GM19468 (cell line): ENCODE data around the gene USP24.
"Not testable (repeated sequence)": the region's sequence is repeated elsewhere in the genome, so short reads cannot be mapped to it uniquely, and the experiment has no call there.

Source experiments
- ATAC-seq: cut with Tn5 transposase; IDR thresholded peaks from one replicate; pipeline ENCODE4 v1.9.1; 2021; ENCODE audit warnings: mild to moderate bottlenecking, moderate library complexity, moderate number of reproducible peaks; ENCODE audit not compliant: unreplicated experiment; ENCODE audit errors: extremely low read depth

The USP24 gene

DNA sequence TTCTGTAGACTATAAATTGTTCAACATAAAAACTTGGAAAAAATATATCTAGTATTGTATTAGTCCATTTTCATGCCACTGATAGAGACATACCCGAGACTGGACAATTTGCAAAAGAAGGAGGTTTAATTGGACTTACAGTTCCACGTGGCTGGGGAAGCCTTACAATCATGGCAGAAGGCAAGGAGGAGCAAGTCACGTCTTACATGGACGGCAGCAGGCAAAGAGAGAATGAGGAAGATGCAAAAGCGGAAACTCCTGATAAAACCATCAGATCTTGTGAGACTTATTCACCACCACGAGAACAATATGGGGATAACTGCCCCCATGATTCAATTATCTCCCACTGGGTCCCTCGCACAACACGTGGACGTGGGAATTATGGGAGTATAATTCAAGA is 15.4 kb downstream of the USP24 start:
- ATAC-seq = not testable (repeated sequence)

DNA sequence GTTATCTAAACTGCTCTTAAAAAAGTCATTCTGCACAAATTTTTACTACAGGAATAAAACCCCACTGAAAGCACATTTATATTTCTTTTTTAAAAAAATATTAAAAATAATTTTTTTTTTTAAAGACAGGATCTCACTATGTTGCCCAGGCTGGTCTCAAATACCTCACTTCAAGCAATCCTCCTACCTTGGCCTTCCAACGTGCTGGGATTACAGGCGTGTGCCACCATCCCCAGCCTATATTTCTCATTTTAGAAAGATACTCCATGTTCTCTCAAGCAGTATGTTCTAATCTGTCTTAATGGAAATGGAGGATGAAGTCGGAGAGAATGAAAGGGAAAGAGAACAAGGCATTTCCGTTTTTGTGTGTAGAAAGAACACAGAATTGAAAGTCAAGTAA is 17.1 kb downstream of the USP24 start:
- ATAC-seq = no peak

DNA sequence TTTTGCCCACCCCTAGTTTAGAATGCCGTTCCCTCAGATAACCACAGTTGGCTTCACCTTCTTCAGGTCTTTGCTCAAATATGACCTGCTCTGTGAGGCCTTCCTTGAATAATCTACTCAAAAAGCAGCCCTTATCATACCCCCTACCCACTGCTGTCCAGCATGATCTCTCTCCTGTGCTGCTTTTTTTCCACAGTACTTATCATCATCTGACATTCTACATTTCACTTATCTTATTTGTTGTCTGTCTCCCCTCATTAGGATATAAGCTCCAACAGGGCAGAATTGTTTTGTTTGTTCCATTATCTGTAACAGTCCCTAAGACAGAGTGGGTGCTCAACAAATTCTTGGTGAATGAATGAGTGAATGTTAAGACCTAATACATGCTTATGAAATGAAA is 18.1 kb downstream of the USP24 start:
- no peak for ATAC-seq

DNA sequence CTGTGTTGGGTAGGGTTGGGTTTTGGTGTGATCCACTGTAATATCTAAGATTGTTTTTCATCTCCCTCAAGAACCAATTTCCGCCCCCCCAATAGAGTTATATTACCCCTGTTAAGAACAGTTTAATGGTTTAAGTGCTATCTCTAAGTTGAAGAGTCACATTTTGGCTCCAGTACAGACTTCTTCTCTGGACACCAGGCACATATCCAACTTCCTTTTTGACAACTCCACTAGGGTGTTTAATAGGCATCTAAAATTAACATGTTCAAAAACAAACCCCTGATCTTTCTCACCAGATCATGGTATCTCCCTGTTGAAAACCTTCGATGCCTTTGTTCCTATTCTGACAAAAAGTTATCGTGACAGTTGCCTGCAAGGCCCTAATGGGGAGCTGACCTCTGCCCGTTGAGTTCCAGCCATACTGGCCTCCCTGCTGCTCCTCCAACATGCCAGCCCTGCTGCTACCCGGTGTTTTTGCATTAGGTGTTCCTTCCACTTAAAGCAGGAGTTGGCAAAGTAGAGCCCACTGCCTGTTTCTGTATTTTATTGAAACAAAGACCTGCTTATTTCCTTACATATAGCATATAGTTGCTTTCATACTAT is 18.6 kb downstream of the USP24 start:
- no peak for ATAC-seq

DNA sequence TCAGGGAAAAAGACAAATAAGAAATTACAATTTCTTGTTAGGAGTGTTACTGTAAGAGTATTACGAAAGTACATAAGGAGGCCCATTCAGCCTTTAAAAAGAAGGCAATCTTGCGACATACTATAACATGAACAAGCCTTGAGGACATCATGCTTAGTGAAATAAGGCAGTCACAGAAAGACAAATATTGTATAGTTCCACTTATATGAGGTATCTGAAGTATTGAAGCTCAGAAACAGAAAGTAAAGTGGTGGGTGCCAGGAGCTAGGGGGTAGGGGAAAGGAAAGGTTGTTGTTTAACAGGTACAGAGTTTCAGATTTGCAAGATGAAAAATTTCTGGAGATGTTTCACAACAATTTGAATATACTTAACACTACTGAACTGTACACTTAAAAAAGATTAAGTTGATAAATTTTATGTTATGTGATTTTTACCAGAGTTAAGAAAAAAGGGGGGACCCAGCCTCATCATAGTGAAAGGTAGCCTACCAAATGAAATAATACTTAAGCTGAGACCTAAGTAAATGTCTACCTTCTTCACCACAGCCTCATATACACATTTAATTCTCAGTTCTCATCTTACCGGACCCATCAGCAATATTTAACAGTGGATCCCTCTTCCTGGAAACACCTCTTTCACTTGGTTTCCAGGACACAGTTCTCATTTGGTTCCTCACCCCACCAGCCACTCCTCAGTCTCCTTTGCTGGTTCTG is 19.5 kb downstream of the USP24 start:
- ATAC-seq = no peak

DNA sequence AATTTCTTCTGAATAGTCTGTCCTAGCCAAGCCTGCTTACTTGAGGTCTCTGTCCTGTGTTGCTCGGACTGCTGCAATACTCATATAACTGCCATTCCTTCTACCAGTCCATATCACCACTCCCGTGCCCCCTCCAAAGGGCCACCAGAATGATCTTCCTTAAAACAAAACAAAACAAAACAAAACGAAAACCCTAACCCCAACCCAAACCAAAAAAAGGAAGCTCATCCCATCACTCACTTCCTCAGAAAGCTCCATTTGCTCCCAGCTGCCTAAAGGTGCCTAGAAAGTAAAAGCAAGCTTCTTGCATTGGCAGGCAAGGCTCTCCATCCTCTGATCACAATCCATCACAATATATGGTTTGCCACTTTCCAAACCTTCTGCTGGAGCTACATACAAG is 20.3 kb downstream of the USP24 start:
- ATAC-seq = no peak

DNA sequence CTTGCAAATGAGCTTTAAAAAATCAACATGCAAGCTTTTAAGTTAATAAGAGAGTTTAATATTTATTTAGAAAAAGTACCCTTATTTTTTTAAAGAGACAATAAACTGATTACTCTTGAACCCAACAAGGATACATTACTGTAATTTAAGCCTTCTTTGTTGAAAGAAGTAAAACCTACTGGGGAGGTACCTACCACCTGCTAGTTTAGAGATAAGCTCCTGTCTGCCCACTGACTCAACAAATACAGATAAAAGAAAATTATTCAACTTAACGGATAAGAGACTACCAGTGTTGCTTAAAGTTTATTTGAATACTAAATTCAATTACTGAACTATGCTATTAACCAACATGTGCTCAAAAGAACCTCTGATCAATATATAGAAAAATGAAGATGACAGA is 23.1 kb downstream of the USP24 start:
- no peak for ATAC-seq

DNA sequence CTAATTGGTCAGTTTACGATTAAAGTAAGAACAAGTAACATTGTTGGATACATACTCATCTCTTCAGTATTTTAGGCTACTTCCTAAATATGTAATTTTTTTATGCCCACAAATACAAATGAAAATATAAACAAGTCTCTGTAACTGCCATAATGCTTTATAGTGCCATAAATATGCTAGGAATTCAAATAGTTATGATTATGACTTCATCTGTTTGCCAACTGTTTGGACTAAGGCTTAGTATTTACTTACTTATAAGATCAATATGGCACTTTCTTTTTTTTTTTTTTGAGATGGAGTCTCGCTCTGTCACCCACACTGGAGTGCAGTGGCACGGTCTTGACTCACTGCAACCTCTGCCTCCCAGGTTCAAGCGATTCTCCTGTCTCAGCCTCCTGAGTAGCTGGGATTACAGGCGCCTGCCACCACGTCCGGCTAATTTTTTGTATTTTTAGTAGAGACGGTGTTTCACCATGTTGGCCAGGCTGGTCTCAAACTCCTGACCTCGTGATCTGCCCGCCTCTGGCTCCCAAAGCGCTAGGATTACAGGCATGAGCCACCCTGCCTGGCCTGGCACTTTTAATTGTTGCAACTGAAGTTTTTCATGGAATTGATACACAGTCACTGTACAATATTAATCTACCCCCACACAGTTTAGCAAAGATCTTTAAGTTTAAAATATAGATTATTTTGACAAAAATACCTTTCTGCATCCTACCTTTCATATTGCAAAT is 23.8 kb downstream of the USP24 start:
- not testable (repeated sequence) for ATAC-seq

DNA sequence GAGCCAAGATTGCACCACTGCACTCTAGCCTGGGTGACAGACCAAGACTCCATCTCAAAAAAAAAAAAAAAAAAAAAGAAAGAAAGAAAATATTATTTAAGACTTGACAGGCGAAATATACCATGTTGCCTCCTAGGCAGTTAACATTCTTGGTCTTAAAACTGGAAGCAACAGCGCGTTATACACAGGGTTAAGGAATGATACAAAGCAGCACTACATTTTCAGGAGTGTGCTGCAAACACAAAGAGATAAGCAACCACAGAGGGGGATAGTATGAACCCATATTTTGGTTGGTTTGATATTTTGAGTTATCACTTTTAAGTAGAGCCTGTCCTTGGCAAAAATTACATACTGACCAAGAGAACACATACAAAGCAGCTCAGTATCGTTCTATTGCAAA is 25.1 kb downstream of the USP24 start:
- no peak for ATAC-seq

DNA sequence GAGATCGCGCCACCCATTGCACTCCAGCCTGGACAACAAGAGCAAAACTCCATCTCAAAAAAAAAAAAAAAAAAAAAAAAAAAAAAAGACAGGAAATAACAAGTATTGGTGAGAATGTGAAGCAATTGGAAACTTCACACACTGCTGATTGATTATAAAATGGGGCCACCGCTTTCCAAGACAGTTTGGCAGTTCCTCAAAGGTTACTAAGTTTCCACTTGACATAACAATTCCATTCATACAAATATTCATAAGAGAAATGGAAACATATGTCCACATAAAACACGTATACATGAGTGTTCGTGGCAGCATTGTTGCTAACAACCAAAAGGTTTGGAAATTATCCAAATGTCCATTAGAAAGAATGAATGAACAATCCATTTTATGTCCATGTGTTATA is 26.3 kb downstream of the USP24 start:
- no peak for ATAC-seq

DNA sequence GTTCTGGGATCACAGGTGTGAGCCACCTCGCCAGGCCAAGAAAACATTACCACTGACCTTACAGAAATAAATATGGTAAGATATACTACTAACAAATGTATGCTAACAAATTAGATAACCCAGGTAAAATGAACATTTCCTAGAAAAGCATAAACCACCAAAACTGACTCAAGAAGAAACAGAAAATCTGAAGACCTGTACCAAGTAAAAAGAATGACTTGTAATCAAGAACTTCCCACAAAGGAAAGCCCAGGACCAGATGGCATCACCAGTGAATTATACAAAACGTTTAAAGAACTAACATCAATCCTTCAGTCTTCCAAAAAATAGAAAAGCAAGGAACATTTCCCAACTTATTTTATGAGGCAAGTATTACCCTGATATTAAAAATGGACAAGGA is 29.3 kb downstream of the USP24 start:
- no peak for ATAC-seq

DNA sequence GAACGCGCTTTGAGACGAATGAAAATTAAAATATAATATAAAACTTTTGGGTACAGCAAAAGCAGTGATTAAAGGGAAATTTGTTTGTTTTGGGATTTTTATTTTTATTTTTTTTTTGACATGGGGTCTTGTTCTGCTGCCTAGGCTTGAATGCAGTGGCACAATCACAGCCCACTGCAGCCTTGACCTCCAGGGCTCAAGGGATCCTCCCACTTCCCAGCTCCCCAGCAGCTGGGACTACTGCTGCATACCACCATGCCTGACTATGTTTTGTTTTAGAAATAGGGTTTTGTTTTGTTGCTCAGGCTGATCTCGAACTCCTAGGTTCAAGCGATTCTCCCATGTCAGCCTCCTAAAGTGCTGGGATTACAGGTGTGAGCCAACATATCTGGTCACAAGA is 30.3 kb downstream of the USP24 start:
- ATAC-seq = no peak

DNA sequence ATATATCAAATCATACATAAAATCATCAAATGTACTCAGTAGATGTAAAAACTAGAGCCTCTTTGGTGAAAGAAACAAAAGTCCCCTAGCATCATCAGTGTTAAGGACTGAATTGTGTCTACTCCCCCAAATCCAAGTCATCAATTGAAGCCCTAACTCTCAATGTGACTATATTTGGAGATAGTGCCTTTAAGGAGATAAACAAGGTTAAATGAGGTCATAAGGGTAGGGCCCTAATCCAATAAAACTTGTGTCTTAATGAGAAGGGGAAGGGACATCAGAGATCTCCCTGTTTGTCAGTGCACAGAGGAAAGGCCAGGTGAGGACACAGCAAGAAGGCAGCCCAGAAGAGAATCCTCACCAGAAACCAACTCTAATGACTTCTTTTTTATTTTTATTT is 33.5 kb downstream of the USP24 start:
- no peak for ATAC-seq

DNA sequence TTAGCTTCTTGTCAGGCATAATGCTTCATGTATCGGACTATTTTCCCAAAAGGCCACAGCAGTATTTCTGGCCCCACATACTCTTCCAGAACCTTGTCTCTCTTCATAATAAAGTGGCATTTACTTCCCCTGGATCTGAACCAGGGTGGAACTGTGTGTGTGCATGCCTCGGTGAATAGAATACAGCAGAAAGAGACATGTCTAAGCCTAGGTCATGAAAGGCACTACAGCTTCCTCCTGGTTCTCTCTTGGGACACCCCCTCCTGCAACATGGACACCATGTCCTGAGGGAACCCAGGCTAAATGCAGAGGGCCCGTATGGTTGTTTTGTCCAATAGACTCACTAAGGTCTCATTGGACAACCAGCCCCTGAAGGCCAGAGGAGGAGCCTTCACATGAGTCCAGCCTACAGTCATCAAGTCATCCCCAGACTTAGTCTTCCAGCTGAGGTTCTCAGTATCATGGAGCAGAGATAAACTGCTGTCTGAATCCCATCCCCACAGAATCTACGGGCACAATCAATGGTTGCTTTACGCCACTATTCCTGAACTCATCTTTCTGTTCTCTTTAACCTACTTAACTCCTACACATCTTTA is 35.0 kb downstream of the USP24 start:
- ATAC-seq = no peak

DNA sequence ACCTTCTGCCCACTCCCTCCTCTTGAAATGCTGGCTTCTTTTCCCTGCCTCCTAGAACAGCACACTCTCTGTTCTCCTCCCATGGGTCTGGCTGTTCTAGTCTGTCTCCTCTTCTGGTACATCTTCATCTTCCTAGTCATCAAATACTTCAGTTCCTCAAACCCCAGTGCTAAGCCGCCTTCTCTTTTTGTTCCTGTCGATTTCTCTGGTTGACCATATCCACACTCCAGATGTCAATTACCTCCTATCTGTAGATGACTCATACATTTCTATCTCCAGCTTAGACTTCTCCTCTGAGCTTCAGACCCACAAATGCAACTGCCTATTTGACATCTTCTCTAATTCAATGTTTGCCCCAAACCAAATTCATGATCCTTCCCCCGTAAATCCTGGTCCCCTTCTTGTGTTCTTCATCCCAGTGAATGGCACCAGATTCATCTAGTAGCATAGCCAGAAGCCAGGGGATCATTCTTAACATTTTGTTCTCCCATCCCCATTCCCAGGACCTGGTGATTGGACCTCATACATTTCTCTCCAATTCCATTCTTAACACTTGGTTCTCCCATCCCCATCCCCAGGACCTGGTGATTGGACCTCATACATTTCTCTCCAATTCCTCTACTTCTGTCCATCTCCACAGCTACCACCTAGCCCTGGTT is 35.9 kb downstream of the USP24 start:
- ATAC-seq = no peak

DNA sequence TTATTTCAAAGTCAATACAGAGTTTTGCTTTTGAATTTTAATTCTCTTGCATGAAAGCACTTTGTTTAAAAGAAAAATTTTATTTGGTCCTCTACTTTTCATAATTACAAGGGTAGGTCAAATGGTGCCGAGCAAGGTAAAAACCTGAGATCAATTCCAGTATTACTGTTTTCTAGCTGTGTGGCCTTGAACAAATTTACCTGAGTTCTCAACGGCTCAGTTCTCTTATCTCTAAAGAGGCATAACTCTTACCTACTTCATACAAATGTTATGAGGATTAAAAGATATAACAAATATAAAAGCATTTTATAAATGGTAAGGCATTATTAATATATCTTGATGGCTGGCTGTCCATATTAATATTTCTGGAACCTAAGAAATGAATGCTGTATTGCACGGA is 42.5 kb downstream of the USP24 start:
- no peak for ATAC-seq

DNA sequence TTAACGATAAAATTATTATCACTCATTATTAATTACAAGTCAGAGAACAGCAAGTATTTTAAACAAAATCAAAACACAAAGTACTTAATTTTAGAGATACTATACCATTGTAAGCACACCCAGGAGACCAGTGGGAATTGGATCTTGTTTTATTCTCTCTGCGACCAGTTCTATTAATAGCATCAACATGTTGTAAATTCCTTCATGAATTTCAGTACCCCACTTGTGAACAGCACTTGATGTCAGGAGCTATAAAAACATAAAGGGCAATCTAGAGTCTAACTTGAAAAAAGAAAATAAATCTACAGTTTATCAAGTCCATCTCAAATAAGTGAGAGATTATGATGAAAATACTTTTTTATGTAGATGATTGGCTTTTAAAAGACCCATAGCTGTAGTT is 42.9 kb downstream of the USP24 start:
- ATAC-seq = no peak

DNA sequence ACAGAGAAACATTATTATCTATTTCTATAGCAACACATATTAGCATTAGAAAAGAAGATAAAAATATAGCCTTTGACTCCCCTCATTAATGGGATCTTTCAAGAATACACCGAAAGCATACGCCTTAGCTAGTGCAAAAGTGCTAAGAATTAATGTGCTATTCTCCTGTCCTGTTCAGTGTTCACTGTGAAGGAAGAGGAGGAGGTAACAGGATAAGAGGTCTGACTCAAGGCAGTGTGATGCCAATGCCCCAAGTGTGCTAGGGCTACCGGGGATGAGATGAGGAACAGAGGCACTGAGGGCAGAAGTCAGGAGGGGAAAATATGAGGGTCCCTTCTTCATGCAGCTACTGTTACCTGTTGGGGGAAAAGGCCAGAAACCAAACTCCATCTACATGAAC is 43.5 kb downstream of the USP24 start:
- no peak for ATAC-seq

DNA sequence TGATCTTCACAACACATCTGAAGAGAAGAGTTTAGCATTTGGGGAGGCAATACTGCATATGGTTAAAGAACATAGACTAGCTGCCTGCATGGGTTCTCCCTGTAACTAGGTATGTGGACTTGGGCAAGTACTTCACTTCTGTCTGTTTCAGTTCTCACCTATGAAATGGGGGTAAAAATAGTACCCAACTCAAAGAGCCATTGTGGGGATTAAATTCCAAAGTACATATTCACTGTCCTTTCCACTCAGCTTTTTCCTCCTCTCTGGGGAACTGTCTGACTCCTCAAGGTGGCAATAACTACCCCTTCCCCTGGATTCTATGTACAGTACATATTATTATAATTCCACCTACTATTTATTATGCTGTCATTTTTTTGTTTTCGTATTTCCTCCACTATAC is 44.7 kb downstream of the USP24 start:
- no peak for ATAC-seq

DNA sequence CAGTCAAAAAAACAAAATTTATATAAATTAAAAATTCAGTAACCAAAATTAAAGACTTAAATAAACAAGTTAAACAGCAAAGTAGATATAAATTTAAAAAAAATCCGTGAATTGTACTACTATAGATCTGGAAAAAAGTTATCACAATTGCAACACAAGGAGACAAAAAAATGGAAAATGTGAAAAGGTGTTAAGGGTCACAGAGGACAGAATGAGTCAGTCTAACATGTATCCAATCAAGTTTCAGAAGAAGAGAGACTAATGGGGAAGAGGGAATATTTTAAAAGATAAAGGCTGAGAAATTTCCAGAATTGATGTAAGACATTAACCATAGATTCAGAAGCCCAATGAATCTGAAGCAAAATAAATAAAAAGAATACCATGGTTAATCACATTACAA is 46.0 kb downstream of the USP24 start:
- no peak for ATAC-seq

DNA sequence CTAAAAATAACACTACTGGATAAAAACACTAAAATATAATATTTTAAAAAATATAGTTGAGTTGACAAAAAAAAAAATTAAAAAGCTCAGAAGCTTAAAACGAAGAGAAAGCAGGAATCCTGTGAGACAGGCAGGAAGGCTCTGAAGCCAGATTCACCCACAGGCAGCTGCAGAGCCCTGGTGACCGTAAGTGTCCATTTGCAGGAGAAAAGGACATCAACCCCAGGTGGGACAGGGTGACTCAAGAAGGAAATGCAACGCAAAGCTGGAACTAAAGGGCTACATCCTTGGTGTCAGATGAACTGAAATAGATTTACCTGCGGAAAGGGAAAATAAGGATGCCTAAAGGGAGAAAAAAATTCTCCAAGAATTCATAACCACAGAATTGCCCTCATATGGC is 46.8 kb downstream of the USP24 start:
- ATAC-seq = no peak
